Activated CD8-positive, alpha-beta memory T cell treated with anti-CD3 and anti-CD28 coated beads for 4 hours (primary cell): ENCODE results near the gene TFF2.

Experiments used
- DNase-seq, 2 donors: peaks; one replicate each; pipeline ENCODE4 v3.0.0-alpha.2; 2020; ENCODE audit warnings: low read depth in 2 of 2

Gene TFF2

GRCh38 chr21:42366292-42367010 is 15.7 kb upstream of the TFF2 start, which contains the start of gene TFF1:
Gene TFF1, minus strand, starts transcription at chr21:42366535. Its CDS starts 40 bp downstream, at chr21:42366495.
- no peak for DNase-seq

GRCh38 chr21:42365770-42366169 is 15.0 kb upstream of the TFF2 start:
- DNase-seq: no peak

GRCh38 chr21:42364304-42364865 is 13.6 kb upstream of the TFF2 start:
- DNase-seq: no peak

GRCh38 chr21:42363312-42363711 is 12.5 kb upstream of the TFF2 start:
- no peak for DNase-seq

- no peak for DNase-seq
Measured at GRCh38 chr21:42362700-42363099, 11.9 kb upstream of the TFF2 start.

GRCh38 chr21:42362198-42362597 is 11.4 kb upstream of the TFF2 start:
- DNase-seq: no peak

- no peak for DNase-seq
Measured at GRCh38 chr21:42361286-42361685, 10.5 kb upstream of the TFF2 start.

GRCh38 chr21:42360317-42360716 is 9.5 kb upstream of the TFF2 start:
- no peak for DNase-seq

GRCh38 chr21:42358937-42359336 is 8.1 kb upstream of the TFF2 start:
- no peak for DNase-seq

GRCh38 chr21:42358261-42358660 is 7.5 kb upstream of the TFF2 start:
- no peak for DNase-seq

- no peak for DNase-seq
Measured at GRCh38 chr21:42357307-42357706, 6.5 kb upstream of the TFF2 start.

- DNase-seq: no peak
Measured at GRCh38 chr21:42356650-42357049, 5.9 kb upstream of the TFF2 start.

GRCh38 chr21:42356046-42356445 is 5.3 kb upstream of the TFF2 start:
- DNase-seq: no peak

GRCh38 chr21:42353623-42354022 is 2.8 kb upstream of the TFF2 start:
- DNase-seq: no peak

GRCh38 chr21:42352441-42353095 is 1.8 kb upstream of the TFF2 start:
- DNase-seq: no peak

GRCh38 chr21:42351626-42352440 is 1.0 kb upstream of the TFF2 start:
- no peak for DNase-seq

GRCh38 chr21:42350318-42350910 is 380 bp downstream of the TFF2 start:
- DNase-seq: no peak

GRCh38 chr21:42349420-42350317 is 1.1 kb downstream of the TFF2 start:
- no peak for DNase-seq

- no peak for DNase-seq
Measured at GRCh38 chr21:42348762-42349161, 2.0 kb downstream of the TFF2 start.

- DNase-seq: no peak
Measured at GRCh38 chr21:42347601-42348327, 3.0 kb downstream of the TFF2 start.
